ENCODE data around the gene NOP14.
"Not testable (repeated sequence)": the region's sequence is repeated elsewhere in the genome, so short reads cannot be mapped to it uniquely, and the experiment has no call there.

Gene NOP14

DNA sequence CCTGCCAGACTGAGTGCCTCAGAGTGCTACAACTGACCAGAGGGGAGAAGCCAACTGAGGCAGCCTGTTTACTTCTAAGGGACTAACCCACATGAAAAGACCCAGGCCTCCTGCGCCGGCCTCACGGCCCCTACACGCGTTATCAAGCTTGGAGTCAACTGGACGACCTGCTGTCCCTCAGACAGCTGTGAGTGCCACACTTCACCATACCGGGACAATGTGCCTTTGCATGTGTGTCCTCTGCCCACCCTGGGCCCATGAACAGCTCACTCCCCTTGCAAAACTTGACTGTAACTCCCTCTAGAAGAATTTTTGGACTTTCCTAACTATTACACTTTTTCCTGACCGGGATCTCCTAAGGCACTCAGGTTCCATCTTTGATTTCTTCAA is 1.8 kb downstream of the NOP14 start:
- no peak for DNase-seq

DNA sequence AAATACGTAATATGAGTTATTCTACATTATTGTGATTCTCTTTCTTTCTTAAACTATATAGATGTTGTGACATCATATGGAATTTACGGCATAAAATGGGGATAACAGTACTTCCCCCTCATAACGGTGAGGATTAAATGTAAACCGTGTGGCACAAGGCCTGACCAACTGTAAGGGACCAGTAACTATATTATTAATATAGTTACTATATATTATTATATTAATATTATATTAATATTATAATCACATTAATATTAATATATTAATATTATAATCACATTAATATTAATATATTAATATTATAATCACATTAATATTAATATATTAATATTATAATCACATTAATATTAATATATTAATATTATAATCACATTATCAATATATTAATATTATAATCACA is 2.8 kb downstream of the NOP14 start:
- DNase-seq = not testable (repeated sequence)

DNA sequence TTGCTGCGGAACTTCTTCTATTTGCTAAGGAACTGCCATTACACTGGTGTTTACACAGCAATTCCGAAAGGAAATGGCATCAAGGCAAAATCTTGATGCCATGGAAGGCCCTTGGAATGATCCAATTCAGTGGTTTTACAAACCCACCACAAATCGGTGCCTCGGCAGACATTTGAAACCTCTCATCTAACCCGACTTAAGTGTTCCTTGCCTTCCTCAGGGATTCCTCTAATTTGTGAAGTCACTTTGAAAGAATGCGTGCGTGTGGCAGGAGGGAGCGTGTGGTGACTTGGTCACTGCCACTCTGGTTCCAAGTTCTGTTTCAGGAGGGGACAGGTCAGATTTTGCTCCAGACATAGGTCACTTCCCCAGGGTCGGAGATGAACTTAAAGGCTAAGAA is 4.8 kb downstream of the NOP14 start:
- no peak for DNase-seq

DNA sequence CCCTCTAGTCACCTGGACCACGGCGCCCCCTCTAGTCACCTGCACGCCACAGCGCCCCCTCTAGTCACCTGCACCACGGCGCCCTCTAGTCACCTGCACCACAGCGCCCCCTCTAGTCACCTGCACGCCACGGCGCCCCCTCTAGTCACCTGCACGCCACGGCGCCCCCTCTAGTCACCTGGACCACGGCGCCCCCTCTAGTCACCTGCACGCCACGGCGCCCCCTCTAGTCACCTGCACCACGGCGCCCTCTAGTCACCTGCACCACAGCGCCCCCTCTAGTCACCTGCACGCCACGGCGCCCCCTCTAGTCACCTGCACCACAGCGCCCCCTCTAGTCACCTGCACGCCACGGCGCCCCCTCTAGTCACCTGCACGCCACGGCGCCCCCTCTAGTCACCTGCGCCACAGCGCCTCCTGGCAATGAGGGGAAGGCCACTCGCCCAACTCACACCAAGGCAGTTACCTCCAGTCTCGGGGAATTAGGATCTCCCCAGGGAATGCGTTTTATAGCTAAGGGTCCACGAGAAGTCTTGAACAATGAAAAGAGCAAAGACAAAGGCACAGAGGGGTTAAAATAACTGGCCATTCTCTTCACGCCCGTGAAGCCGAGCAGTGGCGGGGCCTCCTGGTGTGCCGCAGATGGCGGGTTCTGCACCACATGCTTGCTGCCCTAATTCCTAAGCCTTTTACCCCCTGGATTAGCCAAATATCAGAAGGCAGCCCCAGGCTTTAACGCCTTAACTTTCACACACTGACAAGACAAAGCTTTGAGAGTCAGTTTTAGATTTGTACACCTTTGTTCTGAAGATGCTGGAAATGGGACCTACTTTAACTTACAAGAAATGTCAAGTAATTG is 7.8 kb downstream of the NOP14 start:
- DNase-seq = not testable (repeated sequence)

DNA sequence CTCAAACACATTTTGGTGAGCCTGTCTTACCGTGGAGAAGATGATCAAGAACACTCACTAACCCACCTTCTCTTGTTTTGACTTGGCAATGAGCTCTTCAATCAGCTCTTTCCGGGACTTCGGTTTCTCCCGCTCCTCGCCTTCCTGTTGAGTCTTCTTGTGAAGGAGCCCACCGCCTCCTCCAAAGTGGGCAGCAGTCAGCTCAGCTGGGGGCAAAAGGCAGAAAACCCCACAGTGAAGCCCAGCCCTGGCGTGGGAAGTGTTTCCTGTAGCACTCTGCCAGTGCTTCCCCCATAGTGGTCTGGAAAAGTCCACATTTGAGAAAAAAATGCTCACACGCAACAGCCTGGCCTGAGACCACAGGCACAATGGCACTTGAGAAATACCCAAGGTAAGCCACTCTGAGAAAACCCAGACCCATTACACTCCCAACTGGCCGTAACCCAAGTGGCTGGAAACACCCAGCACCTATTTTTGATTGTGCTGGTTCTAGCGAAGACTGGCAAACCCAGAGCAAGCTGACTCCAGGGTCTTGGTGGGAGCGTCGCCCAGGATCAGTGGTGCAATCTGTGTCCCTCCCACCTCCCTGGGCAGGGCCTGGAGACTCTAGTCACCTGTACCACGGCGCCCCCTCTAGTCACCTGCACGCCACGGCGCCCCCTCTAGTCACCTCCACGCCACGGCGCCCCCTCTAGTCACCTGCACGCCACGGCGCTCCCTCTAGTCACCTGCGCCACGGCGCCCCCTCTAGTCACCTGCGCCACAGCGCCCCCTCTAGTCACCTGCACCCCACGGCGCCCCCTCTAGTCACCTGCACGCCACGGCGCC is 8.6 kb downstream of the NOP14 start:
- DNase-seq = no peak

GRCh38 chr4:2953496-2953895 is 9.7 kb downstream of the NOP14 start:
- DNase-seq = no peak

DNA sequence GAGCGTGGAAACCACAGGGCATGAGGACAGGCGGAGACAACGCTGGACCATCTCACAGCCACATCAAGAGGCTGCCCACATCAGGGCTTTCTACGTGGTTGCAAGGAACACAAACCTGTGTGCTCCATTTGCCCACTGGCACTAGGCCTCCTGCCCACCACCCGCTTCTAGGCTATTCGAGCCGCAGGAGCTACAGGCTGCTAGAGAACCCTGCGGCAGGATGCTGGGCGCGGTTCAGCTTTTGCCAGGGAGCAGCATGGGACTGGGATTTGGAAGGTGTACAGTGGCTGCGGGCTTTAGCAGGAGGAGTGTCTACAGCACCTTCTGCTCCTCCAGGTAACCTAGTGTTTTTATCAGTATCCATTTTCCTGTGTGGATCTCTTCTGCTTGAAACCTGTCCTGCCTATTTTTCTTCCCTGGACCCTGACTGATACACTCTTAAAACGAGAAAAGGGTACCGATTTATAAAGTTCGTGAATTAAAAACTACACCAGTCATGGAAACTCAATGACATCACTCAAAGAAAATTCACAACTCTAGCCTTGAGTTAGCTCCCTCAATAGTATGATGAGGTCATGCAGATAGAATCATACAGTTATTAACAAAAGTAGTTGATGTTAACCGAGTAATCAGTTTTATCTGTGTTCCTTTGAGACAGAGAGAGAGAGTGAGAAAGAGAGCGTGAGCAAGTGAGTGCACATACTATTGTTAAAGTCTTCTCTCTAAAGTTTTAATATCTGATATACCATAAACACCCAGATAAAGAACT is 12.8 kb downstream of the NOP14 start:
- DNase-seq = no peak

GRCh38 chr4:2949782-2950125 is 13.5 kb downstream of the NOP14 start:
- no peak for DNase-seq

GRCh38 chr4:2948895-2949781 is 14.1 kb downstream of the NOP14 start:
- no peak for DNase-seq

DNA sequence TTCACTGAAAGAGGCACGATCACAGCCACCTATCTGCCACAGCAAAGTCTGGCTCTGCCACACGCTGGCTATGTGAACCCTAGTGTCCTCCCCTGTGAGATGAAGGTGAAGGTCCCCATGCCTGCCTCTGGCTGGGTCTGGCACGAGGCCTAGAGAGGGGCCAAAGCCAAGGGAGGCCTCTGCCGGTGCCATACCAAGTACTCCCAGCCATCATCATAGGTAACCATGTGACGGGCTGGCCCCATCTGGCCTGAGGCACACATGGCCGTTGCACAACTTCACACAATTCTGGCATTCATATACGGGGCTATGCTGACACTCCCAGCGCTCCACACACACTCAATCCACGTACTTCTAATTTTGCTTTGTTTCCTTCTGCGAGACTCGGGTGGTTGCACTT is 15.3 kb downstream of the NOP14 start:
- DNase-seq = no peak

- DNase-seq = no peak
Observed at GRCh38 chr4:2946812-2947600, 16.2 kb downstream of the NOP14 start.

- DNase-seq = not testable (repeated sequence)
Observed at GRCh38 chr4:2945619-2946604, 17.3 kb downstream of the NOP14 start.

- no peak for DNase-seq
Observed at GRCh38 chr4:2944586-2945526, 18.4 kb downstream of the NOP14 start.

DNA sequence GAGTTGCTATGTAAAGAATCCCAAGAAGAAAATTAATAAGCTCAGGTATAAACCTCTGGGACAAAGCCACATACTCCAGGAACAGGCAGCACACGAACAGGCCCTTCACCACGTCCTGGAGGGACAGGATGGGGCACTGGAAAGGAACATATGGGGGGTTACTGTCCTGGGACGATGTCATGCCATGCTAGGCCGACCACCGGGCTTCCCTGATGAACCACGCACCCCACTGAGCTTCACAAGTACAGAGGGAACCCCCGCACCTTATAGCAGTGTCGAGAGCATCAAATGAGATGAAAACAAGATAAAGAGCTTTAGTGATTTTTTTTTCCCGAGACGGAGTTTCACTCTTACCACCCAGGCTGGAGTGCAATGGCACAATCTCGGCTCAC is 19.1 kb downstream of the NOP14 start:
- no peak for DNase-seq

DNA sequence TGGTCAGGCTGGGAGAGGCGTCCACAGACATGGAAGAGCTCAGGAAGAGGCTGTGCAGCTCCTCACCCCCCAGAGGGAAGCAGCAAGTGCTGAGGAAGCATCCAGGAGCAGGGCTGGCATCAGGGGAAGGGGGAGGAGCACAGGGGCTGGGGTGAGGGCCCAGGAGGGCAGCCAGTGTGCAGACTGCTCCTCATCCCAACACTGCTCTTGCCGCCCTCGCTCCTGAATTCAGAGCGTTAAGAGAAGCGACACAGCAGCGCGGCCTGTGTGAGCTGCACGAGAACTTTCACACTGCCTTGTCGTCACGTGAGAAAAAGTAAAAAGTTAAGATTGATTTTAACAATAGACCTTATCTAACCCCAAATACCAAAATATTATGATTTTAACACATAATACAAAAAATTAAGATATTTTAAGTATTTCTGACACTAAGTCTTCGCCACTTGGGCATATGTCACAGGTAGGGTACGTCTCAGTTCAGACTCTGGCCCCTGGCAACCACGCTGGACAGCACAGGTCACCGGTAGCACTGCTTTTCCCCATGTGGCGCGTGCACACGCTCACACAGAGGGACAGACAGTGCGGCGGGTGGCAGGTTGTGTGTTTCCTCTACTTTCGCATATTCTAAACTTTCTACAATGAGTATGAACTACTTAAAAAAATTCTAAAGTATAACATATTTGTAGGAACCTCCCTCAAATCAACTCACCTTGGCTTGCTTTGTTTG is 19.7 kb downstream of the NOP14 start:
- no peak for DNase-seq

DNA sequence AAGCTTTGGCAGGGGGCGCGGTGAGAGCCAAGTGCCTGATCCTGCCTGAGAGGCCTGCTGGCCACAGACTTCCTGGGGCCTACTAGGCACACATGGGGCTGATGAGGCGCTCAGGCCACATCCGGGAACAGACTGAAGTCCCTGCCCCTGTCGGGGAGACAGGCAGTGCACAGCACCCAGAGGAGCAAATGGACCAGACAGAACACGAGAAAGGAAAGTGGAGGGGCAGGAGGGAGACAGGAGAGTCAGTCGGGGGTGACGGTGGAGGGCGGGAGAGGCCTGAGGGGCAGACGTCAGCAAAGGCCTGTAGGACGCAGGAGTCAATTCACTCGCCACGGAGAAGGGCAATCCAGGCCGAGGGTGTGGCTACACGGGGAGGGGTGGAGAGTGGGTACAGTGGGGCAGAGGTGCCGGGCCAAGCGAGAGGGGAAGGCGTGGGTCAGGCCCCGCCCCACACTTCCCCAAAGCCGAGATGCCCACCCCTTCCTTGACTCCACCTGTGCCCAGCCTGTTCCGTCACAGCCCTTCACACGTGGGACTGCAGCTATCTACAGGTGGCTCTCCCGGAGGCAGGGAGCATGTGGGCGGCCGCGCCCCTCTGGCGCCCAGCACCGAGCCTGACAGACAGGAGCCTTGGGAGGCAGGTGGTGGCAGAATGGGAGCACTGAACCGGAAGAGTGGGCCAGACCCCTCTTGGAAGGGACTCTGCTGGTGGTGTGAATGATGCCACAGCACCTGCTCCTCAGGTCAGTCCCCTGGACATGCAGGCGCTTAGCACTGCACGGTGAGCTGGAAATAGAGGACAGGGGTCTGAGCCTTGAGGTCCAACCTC is 20.5 kb downstream of the NOP14 start:
- DNase-seq = no peak

DNA sequence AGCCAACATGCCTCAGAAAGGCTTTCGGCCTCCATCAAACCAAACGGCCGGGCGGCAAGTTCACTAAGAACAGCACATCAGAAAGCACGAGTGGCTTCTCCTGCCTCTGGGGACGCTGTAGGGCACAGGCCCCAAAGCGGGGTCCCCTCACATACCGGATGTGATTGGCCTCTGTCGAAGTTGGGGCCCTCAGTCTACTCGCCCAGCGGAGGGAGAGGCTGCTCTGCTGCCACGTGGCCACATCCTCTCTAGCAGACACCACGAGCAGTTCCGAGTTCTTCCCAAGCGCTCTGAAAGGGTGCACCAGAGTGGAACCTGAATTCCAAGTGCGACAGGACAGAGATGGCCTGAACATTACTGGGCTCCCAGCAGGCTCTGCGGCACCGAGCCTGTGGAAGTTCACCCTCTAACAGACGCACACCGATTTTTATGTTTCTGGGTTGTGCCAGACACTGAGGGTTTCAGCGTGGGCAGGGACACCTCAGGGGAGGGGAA is 21.1 kb downstream of the NOP14 start:
- no peak for DNase-seq

All from NCI-H446 (cell line).